H7 (cell line): ENCODE measurements around the gene WWP2. TPM values are rescaled to one million over a fixed set of nuclear protein-coding genes. Genes with fewer than 3 reads are reported as not detected.
"Not testable (repeated sequence)": the region's sequence is repeated elsewhere in the genome, so short reads cannot be mapped to it uniquely, and the experiment has no call there.

ENCODE experiments used
- DNase-seq: peaks from one replicate; pipeline ENCODE4 v3.0.0; 2012
- H3K27me3 ChIP-seq: 2 replicates; pipeline ENCODE4 v1.6.0; 2011; ENCODE audit warnings: mild to moderate bottlenecking, low read length; ENCODE audit not compliant: control insufficient read depth, insufficient read depth
- H3K36me3 ChIP-seq: replicated peaks from 2 replicates; pipeline ENCODE4 v1.5.1; 2011; ENCODE audit warnings: low read length; ENCODE audit not compliant: control insufficient read depth, insufficient read depth
- H3K4me3 ChIP-seq: 2 replicates; pipeline ENCODE4 v1.5.1; 2011; ENCODE audit warnings: low read depth, mild to moderate bottlenecking, control low read depth, low read length, moderate library complexity; ENCODE audit not compliant: insufficient read depth
- total RNA-seq: library from RNA; depleted of rRNA; stranded (reverse); fragments of >200 nt; shearing (Covaris generic); gene quantifications from 2 replicates; pipeline ENCODE4 v1.2.3, GENCODE V29; 2014

The WWP2 gene
- total RNA-seq, 1 experiment from 2014 or later: 28.3 TPM

DNA sequence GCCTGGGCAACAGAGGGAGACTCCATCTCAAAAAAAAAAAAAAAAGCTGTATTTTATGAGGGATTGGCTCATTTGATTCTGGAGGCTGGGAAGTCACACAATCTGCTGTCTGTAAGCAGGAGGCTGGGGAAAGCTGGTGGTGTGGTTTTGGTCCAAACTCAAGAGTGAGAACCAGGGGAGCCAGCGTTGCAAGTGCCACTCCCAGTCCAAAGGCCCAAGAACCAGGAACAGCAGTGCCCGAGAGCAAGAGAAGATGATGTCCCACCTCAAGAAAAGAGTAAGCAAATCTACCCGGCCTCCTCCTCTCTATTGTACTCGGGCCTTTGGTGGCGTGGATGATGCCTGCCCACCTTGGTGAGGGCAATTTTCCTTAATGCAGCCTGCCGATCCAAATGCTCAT is 30.0 kb upstream of the WWP2 start:
- Histone ChIP-seq H3K27me3 (no peaks in the 10 kb centered on the region), H3K36me3 (no peaks in the 10 kb centered on the region), H3K4me3 (no peak overlapping the region)
- no peak for DNase-seq

- Histone ChIP-seq H3K4me3 (no peak overlapping the region), H3K36me3 (peaks cover 50% of the 10 kb centered on the region), H3K27me3 (no peaks in the 10 kb centered on the region)
- no peak for DNase-seq
These were observed 20.6 kb upstream of the WWP2 start for GRCh38 chr16:69741519-69741918.

GRCh38 chr16:69741951-69742904 is 19.9 kb upstream of the WWP2 start:
- H3K4me3 ChIP-seq: no peak overlapping the region
- no peak for DNase-seq
- H3K27me3 ChIP-seq: no peaks in the 10 kb centered on the region
- H3K36me3 ChIP-seq: peaks cover 52% of the 10 kb centered on the region

- no peak for DNase-seq
- Histone ChIP-seq H3K4me3 (no peak overlapping the region), H3K36me3 (peaks cover 70% of the 10 kb centered on the region), H3K27me3 (no peaks in the 10 kb centered on the region)
These were observed 17.5 kb upstream of the WWP2 start for GRCh38 chr16:69744363-69745231.

- DNase-seq: no peak
- Histone ChIP-seq H3K27me3 (no peaks in the 10 kb centered on the region), H3K36me3 (peaks cover 70% of the 10 kb centered on the region)
These were observed 16.9 kb upstream of the WWP2 start for GRCh38 chr16:69745232-69745612.

DNA sequence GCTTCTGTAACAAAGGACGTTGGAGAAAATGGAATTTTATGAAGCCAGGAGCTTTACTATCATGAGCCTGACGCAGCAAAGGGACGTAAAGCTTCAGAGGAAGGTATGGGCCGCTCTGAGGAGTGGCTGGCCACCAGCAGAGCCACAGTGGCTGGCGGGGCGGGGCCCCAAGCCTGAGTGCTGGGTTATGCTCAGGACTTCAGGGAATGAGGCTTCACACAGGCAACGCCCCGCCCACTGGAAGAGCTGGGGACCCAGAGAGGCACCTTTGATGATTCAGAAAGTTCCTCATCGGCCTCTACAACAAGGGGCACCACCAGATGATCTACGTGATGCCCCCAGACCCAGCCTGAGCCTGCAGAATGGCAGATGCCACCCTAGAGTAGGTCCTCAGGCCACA is 16.2 kb upstream of the WWP2 start:
- Histone ChIP-seq H3K36me3 (peaks cover 73% of the 10 kb centered on the region), H3K27me3 (no peaks in the 10 kb centered on the region), H3K4me3 (no peak overlapping the region)
- DNase-seq: no peak

More at GRCh38 chr16:69745232-69745612, 16.9 kb upstream of the WWP2 start:
- H3K4me3 ChIP-seq: no peak overlapping the region

- Histone ChIP-seq H3K27me3 (no peaks in the 10 kb centered on the region), H3K4me3 (no peak overlapping the region), H3K36me3 (peaks cover 70% of the 10 kb centered on the region)
- DNase-seq: no peak
These were observed 15.0 kb upstream of the WWP2 start for GRCh38 chr16:69747115-69747514.

GRCh38 chr16:69748694-69749345 is 13.3 kb upstream of the WWP2 start:
- Histone ChIP-seq H3K4me3 (no peak overlapping the region), H3K27me3 (no peaks in the 10 kb centered on the region), H3K36me3 (peaks cover 59% of the 10 kb centered on the region)
- DNase-seq: no peak

- no peak for DNase-seq
- Histone ChIP-seq H3K27me3 (no peaks in the 10 kb centered on the region; the same call in 1 of the 2 replicates), H3K4me3 (peak overlapping the region; percentile 93), H3K36me3 (peaks cover 17% of the 10 kb centered on the region)
These were observed 8.0 kb upstream of the WWP2 start for GRCh38 chr16:69754143-69754468.

- Histone ChIP-seq H3K27me3 (no peaks in the 10 kb centered on the region; the same call in 1 of the 2 replicates), H3K4me3 (peak within 1 kb of the TSS; percentile 93), H3K36me3 (peaks cover 13% of the 10 kb centered on the region)
- peak; percentile 97 for DNase-seq
These were observed 7.4 kb upstream of the WWP2 start, which contains the start of gene NOB1 for GRCh38 chr16:69754469-69755310. Gene NOB1, minus strand, starts transcription at chr16:69754926. Its CDS starts 16 bp downstream, at chr16:69754910.

GRCh38 chr16:69756705-69757104 is 5.4 kb upstream of the WWP2 start:
- no peaks in the 10 kb centered on the region; the same call in 1 of the 2 replicates for H3K27me3 ChIP-seq
- peaks cover 1% of the 10 kb centered on the region for H3K36me3 ChIP-seq
- no peak for DNase-seq
- no peak overlapping the region for H3K4me3 ChIP-seq

DNA sequence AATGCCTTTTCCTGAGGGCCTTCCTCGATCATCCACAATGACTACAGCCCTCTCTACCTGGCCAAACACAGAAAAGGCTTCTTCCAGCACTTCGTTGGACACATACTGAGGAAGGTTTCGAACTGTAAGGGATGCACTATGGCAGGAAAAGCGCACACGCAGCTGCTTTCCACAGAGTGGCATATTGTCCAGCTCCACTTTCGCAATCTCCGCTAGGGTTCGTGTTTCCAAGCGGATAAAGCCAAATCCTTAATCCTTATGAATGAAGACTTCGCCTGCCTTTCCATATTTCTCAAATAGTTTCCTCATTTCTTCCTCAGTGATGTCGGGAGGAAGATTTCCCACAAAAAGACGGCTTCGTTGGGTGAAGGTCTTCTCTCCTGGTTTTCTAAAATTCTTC is 4.8 kb upstream of the WWP2 start:
- not testable (repeated sequence) for DNase-seq, H3K4me3 ChIP-seq, H3K27me3 ChIP-seq, H3K36me3 ChIP-seq

GRCh38 chr16:69762814-69763598 is 874 bp downstream of the WWP2 start:
- peak overlapping the region; percentile 51 for H3K4me3 ChIP-seq
- H3K36me3 ChIP-seq: no peaks in the 10 kb centered on the region
- no peaks in the 10 kb centered on the region for H3K27me3 ChIP-seq
- DNase-seq: no peak
